HepG2 (cell line): ENCODE measurements around the gene PRRC2A. TPM values are rescaled to one million over a fixed set of nuclear protein-coding genes. Genes with fewer than 3 reads are reported as not detected.

Experiments
- BORCS8-MEF2B ChIP-seq: sonication (generic); formaldehyde crosslinking; IDR thresholded peaks from 2 replicates; pipeline ENCODE4 v1.8.0; 2022; ENCODE audit warnings: mild to moderate bottlenecking, missing genetic modification reagents
- KDM1A ChIP-seq: IDR thresholded peaks from 2 replicates; pipeline ENCODE4 v1.6.1; 2016; ENCODE audit warnings: missing compliant biosample characterization
- XBP1 ChIP-seq: sonication (generic); formaldehyde crosslinking; IDR thresholded peaks from 2 replicates; pipeline ENCODE4 v1.5.0; 2020; ENCODE audit warnings: missing genetic modification reagents
- ZBTB7B ChIP-seq: sonication (generic); formaldehyde crosslinking; IDR thresholded peaks from 2 replicates; pipeline ENCODE4 v1.4.0; 2020; ENCODE audit warnings: missing genetic modification reagents
- ZFX ChIP-seq: sonication (generic); formaldehyde crosslinking; IDR thresholded peaks from 2 replicates; pipeline ENCODE4 v1.4.0; 2020; ENCODE audit warnings: mild to moderate bottlenecking, low read depth, missing genetic modification reagents, moderate library complexity
- ZNF263 ChIP-seq: sonication (generic); formaldehyde crosslinking; IDR thresholded peaks from 2 replicates; pipeline ENCODE4 v1.4.0; 2020; ENCODE audit warnings: missing genetic modification reagents
- ZNF329 ChIP-seq: sonication (generic); formaldehyde crosslinking; IDR thresholded peaks from 2 replicates; pipeline ENCODE4 v1.9.0; 2021; ENCODE audit warnings: low read depth, mild to moderate bottlenecking, missing genetic modification reagents
- ZNF546 ChIP-seq: sonication (generic); formaldehyde crosslinking; conservative IDR thresholded peaks from 2 replicates; pipeline ENCODE4 v1.8.1; 2023; ENCODE audit warnings: mild to moderate bottlenecking, missing genetic modification reagents
- ZNF557 ChIP-seq: sonication (generic); formaldehyde crosslinking; IDR thresholded peaks from 2 replicates; pipeline ENCODE4 v1.4.0; 2020; ENCODE audit warnings: missing genetic modification reagents
- ZNF670 ChIP-seq: sonication (generic); formaldehyde crosslinking; IDR thresholded peaks from 2 replicates; pipeline ENCODE4 v1.8.0; 2022; ENCODE audit warnings: mild to moderate bottlenecking, missing genetic modification reagents, borderline replicate concordance
- ZNF746 ChIP-seq: sonication (generic); formaldehyde crosslinking; IDR thresholded peaks from 2 replicates; pipeline ENCODE4 v1.8.0; 2022; ENCODE audit warnings: mild to moderate bottlenecking, missing genetic modification reagents
- polyA plus RNA-seq, 8 experiments: library from polyadenylated mRNA; depleted of rRNA in 3 of 8; stranded (reverse) in 7 of 8; unstranded in 1 of 8; fragments of >200 nt; fragmentation: Illumina TruSeq in 4 of 8; extraction: Trizol in 4 of 8; gene quantifications; 2 replicates each; pipeline versions ENCODE4 v1.2.1 to v1.2.3, GENCODE V29; 2011 to 2016; ENCODE audit warnings: low read depth in 4 of 8, missing spikeins in 1 of 8, mixed read lengths in 1 of 8; ENCODE audit not compliant: insufficient read depth in 1 of 8
- total RNA-seq, 5 experiments: library from RNA; depleted of rRNA; stranded (reverse); fragments of >200 nt; fragmentation: Illumina TruSeq; extraction: Trizol; gene quantifications; 2 replicates each; pipeline ENCODE4 v1.2.3, GENCODE V29; 2016; ENCODE audit warnings: low read depth in 1 of 5
- TF ChIP-seq, protein P1 (sequence below): sonication (generic); formaldehyde crosslinking; IDR thresholded peaks from one replicate; pipeline ENCODE4 v1.5.1; 2020; ENCODE audit warnings: mild to moderate bottlenecking, missing genetic modification reagents; ENCODE audit errors: not compliant biosample characterization
- TF ChIP-seq, protein P2 (sequence below): sonication (generic); formaldehyde crosslinking; IDR thresholded peaks from 2 replicates; pipeline ENCODE4 v1.8.1; 2022; ENCODE audit warnings: low read depth, mild to moderate bottlenecking, missing genetic modification reagents
- TF ChIP-seq, protein P3 (sequence below): sonication (generic); formaldehyde crosslinking; IDR thresholded peaks from 2 replicates; pipeline ENCODE4 v1.4.0; 2020; ENCODE audit warnings: low read depth, mild to moderate bottlenecking, missing genetic modification reagents

Gene PRRC2A
- total and polyA plus RNA-seq, 2 of the 13 experiments (the other 11 are each of a cell fraction or from before 2014, with no cell fraction given): 38.9 to 47.4 TPM

DNA sequence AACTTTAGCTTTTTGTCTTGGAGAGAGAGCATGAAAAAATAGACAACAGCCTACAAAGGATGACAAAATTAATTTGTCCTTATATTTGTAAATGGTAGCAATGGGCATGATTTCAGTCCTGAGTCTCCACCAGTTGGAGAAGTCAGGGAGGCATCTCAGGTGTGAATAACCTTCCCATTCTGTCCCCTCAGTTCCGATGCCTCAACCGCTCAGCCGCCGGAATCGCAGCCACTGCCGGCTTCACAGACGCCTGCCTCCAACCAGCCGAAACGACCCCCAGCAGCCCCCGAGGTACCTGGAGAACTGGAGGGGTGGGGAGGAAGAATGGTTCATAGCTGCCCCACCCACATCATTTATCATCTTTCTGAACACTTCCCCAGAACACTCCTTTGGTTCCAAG is 3.6 kb downstream of the PRRC2A start (continued):
- TF ChIP-seq, protein P1, sequence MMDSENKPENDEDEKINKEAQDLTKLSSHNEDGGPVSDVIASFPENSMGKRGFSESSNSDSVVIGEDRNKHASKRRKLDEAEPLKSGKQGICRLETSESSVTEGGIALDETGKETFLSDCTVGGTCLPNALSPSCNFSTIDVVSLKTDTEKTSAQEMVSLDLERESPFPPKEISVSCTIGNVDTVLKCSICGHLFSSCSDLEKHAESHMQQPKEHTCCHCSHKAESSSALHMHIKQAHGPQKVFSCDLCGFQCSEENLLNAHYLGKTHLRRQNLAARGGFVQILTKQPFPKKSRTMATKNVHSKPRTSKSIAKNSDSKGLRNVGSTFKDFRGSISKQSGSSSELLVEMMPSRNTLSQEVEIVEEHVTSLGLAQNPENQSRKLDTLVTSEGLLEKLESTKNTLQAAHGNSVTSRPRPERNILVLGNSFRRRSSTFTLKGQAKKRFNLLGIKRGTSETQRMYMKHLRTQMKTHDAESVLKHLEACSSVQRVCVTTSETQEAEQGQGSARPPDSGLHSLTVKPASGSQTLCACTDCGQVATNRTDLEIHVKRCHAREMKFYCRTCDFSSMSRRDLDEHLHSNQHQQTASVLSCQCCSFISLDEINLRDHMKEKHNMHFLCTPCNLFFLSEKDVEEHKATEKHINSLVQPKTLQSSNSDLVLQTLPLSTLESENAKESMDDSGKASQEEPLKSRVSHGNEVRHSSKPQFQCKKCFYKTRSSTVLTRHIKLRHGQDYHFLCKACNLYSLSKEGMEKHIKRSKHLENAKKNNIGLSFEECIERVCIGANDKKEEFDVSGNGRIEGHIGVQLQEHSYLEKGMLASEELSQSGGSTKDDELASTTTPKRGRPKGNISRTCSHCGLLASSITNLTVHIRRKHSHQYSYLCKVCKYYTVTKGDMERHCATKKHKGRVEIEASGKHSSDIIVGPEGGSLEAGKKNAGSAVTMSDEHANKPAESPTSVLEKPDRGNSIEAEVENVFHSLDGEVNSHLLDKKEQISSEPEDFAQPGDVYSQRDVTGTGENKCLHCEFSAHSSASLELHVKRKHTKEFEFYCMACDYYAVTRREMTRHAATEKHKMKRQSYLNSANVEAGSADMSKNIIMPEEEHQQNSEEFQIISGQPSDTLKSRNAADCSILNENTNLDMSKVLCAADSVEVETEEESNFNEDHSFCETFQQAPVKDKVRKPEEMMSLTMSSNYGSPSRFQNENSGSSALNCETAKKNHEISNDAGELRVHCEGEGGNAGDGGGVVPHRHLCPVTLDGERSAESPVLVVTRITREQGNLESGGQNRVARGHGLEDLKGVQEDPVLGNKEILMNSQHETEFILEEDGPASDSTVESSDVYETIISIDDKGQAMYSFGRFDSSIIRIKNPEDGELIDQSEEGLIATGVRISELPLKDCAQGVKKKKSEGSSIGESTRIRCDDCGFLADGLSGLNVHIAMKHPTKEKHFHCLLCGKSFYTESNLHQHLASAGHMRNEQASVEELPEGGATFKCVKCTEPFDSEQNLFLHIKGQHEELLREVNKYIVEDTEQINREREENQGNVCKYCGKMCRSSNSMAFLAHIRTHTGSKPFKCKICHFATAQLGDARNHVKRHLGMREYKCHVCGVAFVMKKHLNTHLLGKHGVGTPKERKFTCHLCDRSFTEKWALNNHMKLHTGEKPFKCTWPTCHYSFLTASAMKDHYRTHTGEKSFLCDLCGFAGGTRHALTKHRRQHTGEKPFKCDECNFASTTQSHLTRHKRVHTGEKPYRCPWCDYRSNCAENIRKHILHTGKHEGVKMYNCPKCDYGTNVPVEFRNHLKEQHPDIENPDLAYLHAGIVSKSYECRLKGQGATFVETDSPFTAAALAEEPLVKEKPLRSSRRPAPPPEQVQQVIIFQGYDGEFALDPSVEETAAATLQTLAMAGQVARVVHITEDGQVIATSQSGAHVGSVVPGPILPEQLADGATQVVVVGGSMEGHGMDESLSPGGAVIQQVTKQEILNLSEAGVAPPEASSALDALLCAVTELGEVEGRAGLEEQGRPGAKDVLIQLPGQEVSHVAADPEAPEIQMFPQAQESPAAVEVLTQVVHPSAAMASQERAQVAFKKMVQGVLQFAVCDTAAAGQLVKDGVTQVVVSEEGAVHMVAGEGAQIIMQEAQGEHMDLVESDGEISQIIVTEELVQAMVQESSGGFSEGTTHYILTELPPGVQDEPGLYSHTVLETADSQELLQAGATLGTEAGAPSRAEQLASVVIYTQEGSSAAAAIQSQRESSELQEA (CRISPR knock-in tag): no peak
- no peak for TF ChIP-seq XBP1 (CRISPR knock-in tag)
- TF ChIP-seq ZNF546 (CRISPR knock-in tag): no peak
- TF ChIP-seq BORCS8-MEF2B: no peak
- no peak for TF ChIP-seq ZNF670 (CRISPR knock-in tag)
- no peak for TF ChIP-seq KDM1A
- TF ChIP-seq ZNF557: no peak
- TF ChIP-seq ZNF746: no peak
- no peak for TF ChIP-seq ZBTB7B (CRISPR knock-in tag)
- no peak for TF ChIP-seq ZNF263 (CRISPR knock-in tag)
- TF ChIP-seq, protein P2, sequence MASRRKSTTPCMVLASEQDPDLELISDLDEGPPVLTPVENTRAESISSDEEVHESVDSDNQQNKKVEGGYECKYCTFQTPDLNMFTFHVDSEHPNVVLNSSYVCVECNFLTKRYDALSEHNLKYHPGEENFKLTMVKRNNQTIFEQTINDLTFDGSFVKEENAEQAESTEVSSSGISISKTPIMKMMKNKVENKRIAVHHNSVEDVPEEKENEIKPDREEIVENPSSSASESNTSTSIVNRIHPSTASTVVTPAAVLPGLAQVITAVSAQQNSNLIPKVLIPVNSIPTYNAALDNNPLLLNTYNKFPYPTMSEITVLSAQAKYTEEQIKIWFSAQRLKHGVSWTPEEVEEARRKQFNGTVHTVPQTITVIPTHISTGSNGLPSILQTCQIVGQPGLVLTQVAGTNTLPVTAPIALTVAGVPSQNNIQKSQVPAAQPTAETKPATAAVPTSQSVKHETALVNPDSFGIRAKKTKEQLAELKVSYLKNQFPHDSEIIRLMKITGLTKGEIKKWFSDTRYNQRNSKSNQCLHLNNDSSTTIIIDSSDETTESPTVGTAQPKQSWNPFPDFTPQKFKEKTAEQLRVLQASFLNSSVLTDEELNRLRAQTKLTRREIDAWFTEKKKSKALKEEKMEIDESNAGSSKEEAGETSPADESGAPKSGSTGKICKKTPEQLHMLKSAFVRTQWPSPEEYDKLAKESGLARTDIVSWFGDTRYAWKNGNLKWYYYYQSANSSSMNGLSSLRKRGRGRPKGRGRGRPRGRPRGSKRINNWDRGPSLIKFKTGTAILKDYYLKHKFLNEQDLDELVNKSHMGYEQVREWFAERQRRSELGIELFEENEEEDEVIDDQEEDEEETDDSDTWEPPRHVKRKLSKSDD (CRISPR knock-in tag): no peak
- TF ChIP-seq, protein P3, sequence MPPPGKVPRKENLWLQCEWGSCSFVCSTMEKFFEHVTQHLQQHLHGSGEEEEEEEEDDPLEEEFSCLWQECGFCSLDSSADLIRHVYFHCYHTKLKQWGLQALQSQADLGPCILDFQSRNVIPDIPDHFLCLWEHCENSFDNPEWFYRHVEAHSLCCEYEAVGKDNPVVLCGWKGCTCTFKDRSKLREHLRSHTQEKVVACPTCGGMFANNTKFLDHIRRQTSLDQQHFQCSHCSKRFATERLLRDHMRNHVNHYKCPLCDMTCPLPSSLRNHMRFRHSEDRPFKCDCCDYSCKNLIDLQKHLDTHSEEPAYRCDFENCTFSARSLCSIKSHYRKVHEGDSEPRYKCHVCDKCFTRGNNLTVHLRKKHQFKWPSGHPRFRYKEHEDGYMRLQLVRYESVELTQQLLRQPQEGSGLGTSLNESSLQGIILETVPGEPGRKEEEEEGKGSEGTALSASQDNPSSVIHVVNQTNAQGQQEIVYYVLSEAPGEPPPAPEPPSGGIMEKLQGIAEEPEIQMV: no peak
- no peak for TF ChIP-seq ZFX (CRISPR knock-in tag)
- TF ChIP-seq ZNF329 (CRISPR knock-in tag): no peak
